H1 (cell line): Measurements from ENCODE around the gene CDH1. TPM values are rescaled to one million over a fixed set of nuclear protein-coding genes. Genes with fewer than 3 reads are reported as not detected.

Experiments used
- BACH1 ChIP-seq: IDR thresholded peaks from 2 replicates; pipeline ENCODE4 v1.6.1; 2012; ENCODE audit warnings: low read length, improper control_type of control experiment
- CTCF ChIP-seq, 3 experiments: IDR thresholded peaks; 1 replicate in 2 of 3; 2 replicates in 1 of 3; pipeline versions ENCODE4 v1.5.1 to v1.6.1; 2011; ENCODE audit warnings: low read length in 3 of 3, mild to moderate bottlenecking in 3 of 3, inconsistent platforms in 2 of 3, low read depth in 1 of 3, moderate library complexity in 1 of 3; ENCODE audit not compliant: insufficient read depth in 1 of 3; ENCODE audit errors: control extremely low read depth in 1 of 3
- FOSL1 ChIP-seq: IDR thresholded peaks from 2 replicates; pipeline ENCODE4 v1.6.1; 2011; ENCODE audit warnings: mild to moderate bottlenecking, low read depth, low read length, moderate library complexity; ENCODE audit not compliant: insufficient read depth
- GABPA ChIP-seq: IDR thresholded peaks from 2 replicates; pipeline ENCODE4 v1.6.1; 2011; ENCODE audit warnings: mild to moderate bottlenecking, low read length, moderate library complexity, borderline replicate concordance; ENCODE audit not compliant: insufficient read depth
- JUND ChIP-seq: IDR thresholded peaks from 2 replicates; pipeline ENCODE4 v1.6.1; 2011; ENCODE audit warnings: mild to moderate bottlenecking, improper control_type of control experiment, low read length
- MAX ChIP-seq: IDR thresholded peaks from 2 replicates; pipeline ENCODE4 v1.6.1; 2012; ENCODE audit warnings: inconsistent platforms
- NANOG ChIP-seq: IDR thresholded peaks from 2 replicates; pipeline ENCODE4 v1.6.1; 2011; ENCODE audit warnings: low read length, low read depth, mild to moderate bottlenecking, inconsistent platforms; ENCODE audit not compliant: insufficient read depth, poor library complexity, severe bottlenecking
- SIN3A ChIP-seq, 2 experiments: IDR thresholded peaks in 1 of 2; conservative IDR thresholded peaks in 1 of 2; 2 replicates each; pipeline ENCODE4 v1.6.1; 2011 to 2012; ENCODE audit warnings: low read length in 2 of 2, improper control_type of control experiment in 1 of 2, low read depth in 1 of 2, mild to moderate bottlenecking in 1 of 2
- SP4 ChIP-seq: IDR thresholded peaks from 2 replicates; pipeline ENCODE4 v1.6.1; 2012; ENCODE audit warnings: low read length, inconsistent platforms
- SRF ChIP-seq: IDR thresholded peaks from 2 replicates; pipeline ENCODE4 v1.6.1; 2011; ENCODE audit warnings: mild to moderate bottlenecking, low read depth, low read length, moderate library complexity
- TEAD4 ChIP-seq: IDR thresholded peaks from 2 replicates; pipeline ENCODE4 v1.6.1; 2012; ENCODE audit warnings: low read depth, low read length, inconsistent platforms, mixed read lengths
- YY1 ChIP-seq: IDR thresholded peaks from 2 replicates; pipeline ENCODE4 v1.6.1; 2011; ENCODE audit warnings: low read depth, mild to moderate bottlenecking, low read length
- polyA plus RNA-seq, 7 experiments: library from polyadenylated mRNA; depleted of rRNA in 3 of 7; stranded (reverse) in 5 of 7; unstranded in 2 of 7; fragments of >200 nt in 5 of 7; fragments of 200-250 nt in 2 of 7; gene quantifications; 1 replicate in 5 of 7; 2 replicates in 1 of 7; 4 replicates in 1 of 7; pipeline versions ENCODE4 v1.2.1 to v1.2.3, GENCODE V29; 2011 to 2013; ENCODE audit warnings: missing spikeins in 2 of 7, mixed read lengths in 2 of 7
- total RNA-seq: library from RNA; stranded (reverse); fragmentation: NEBNext Ultra II Directional; extraction: Animal tissue kit (Norgen Biotek cat#: 25700); gene quantifications from 2 replicates; pipeline ENCODE4 v1.2.1, GENCODE V29; 2021
- TF ChIP-seq, protein P1 (sequence below): IDR thresholded peaks from 2 replicates; pipeline ENCODE4 v1.6.1; 2012; ENCODE audit warnings: inconsistent platforms

The CDH1 gene
- total and polyA plus RNA-seq, 2 of the 8 experiments (the other 6 are each of a cell fraction or from before 2014, with no cell fraction given) = 133 to 265 TPM

- TF ChIP-seq MAX (peak; percentile 85), BACH1 (peak; percentile 81), YY1 (no peak), TEAD4 (peak; percentile 91), CTCF (IDR thresholded peaks at IDR 0.05; ENCODE audit: control extremely low read depth in 1 of 3, insufficient read depth in 1 of 3, low read depth in 1 of 3, low read length in 3 of 3) (peak; percentile 87 to 96 (median 96)), JUND (peak; percentile 51; the same call in 1 of the 2 replicates), NANOG (peak; percentile 33), SP4 (no peak), FOSL1 (no peak), SIN3A (conservative IDR thresholded peaks at IDR 0.05 in 1 of 2, IDR thresholded peaks at IDR 0.05 in 1 of 2; ENCODE audit: low read depth in 1 of 2, low read length in 2 of 2) (peak; percentile 52 to 78; a peak in 1 of 4 replicates), SRF (no peak), GABPA (peak; percentile 59; the same call in 1 of the 2 replicates)
- TF ChIP-seq, protein P1, sequence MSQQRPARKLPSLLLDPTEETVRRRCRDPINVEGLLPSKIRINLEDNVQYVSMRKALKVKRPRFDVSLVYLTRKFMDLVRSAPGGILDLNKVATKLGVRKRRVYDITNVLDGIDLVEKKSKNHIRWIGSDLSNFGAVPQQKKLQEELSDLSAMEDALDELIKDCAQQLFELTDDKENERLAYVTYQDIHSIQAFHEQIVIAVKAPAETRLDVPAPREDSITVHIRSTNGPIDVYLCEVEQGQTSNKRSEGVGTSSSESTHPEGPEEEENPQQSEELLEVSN = 0 out of 2 replicates have a peak, but pooled peaks have one; percentile 30
These were observed 32.7 kb upstream of the CDH1 start (continued) for GRCh38 chr16:68704232-68704867.
